Activated B cell treated with CpG ODN at 0.5 μM for 24 hours (primary cell): ENCODE results near the gene KIF3B. TPM values are rescaled to one million over a fixed set of nuclear protein-coding genes. Genes with fewer than 3 reads are reported as not detected.
A peak's percentile ranks its signal among the peaks of the same experiment; 100 is the strongest.
"Not testable (repeated sequence)": the region's sequence is repeated elsewhere in the genome, so short reads cannot be mapped to it uniquely, and the experiment has no call there.

ENCODE experiments used
- ATAC-seq: fragments of 200-7000 bp; cut with Tn5 transposase; one replicate; pipeline ENCODE4 v1.10.0; 2021; ENCODE audit warnings: low read depth, mild to moderate bottlenecking, moderate library complexity
- CTCF ChIA-PET: fragments of 350-600 bp; sonication (Branson Sonifier 250); formaldehyde crosslinking; loops from one replicate; lab custom pipeline; 2021; ENCODE audit warnings: antibody characterized with exemption; lab: Charles Lee
- POLR2A ChIA-PET: fragments of 350-600 bp; sonication (Branson Sonifier 250); formaldehyde crosslinking; loops from one replicate; lab custom pipeline; 2021; ENCODE audit warnings: antibody characterized with exemption; lab: Charles Lee
- DNase-seq: peaks from one replicate; pipeline ENCODE4 v3.0.0; 2022
- H3K27ac Mint-ChIP-seq: one replicate; pipeline ENCODE4 v1.8.0; 2020; ENCODE audit warnings: mixed read lengths
- H3K27me3 Mint-ChIP-seq: one replicate; pipeline ENCODE4 v1.8.0; 2021; ENCODE audit warnings: mixed read lengths
- H3K36me3 Mint-ChIP-seq: one replicate; pipeline ENCODE4 v1.8.0; 2021; ENCODE audit warnings: low read depth, mixed read lengths
- H3K4me1 Mint-ChIP-seq: one replicate; pipeline ENCODE4 v1.8.0; 2021; ENCODE audit warnings: mixed read lengths
- H3K4me3 Mint-ChIP-seq: one replicate; pipeline ENCODE4 v1.8.0; 2020; ENCODE audit warnings: mild to moderate bottlenecking, mixed read lengths
- H3K9me3 Mint-ChIP-seq: one replicate; pipeline ENCODE4 v1.8.0; 2020; ENCODE audit warnings: mixed read lengths
- CTCF ChIP-seq: fragments of 200-600 bp; IDR thresholded peaks from one replicate; pipeline ENCODE4 v1.8.0; 2022; ENCODE audit warnings: antibody characterized with exemption, mild to moderate bottlenecking
- intact Hi-C: fragments of 100-400 bp; cut with micrococcal nuclease; formaldehyde crosslinking; loops from one replicate; pipeline ENCODE4 v1.15.1; 2024
- total RNA-seq: library from RNA; stranded (reverse); gene quantifications from 2 replicates; pipeline ENCODE4 v1.2.3, GENCODE V29; 2022

Gene KIF3B
- total RNA-seq, 1 donor from 2014 or later, result 28.4 TPM

GRCh38 chr20:32263398-32263954 lies 14.0 kb upstream of the KIF3B start:
- ChIA-PET POLR2A (no interaction called here), CTCF (no interaction called here)
- Mint-ChIP-seq H3K27ac (no peak overlapping the region), H3K27me3 (no peaks in the 10 kb centered on the region), H3K4me3 (no peak overlapping the region), H3K36me3 (no peaks in the 10 kb centered on the region), H3K4me1 (peaks cover 15% of the 10 kb centered on the region), H3K9me3 (no peaks in the 10 kb centered on the region)
- TF ChIP-seq CTCF, result no peak
- ATAC-seq, result no peak
- intact Hi-C loops, result no loop called here
- DNase-seq, result no peak

GRCh38 chr20:32271620-32272019 lies 5.8 kb upstream of the KIF3B start:
- POLR2A ChIA-PET, result interaction anchor here (1.2 kb wide), 1 partner anchor 40 kb away, joined by 3 read pairs; no protein-coding TSS in a partner anchor
- H3K9me3 Mint-ChIP-seq, result no peaks in the 10 kb centered on the region
- H3K27ac Mint-ChIP-seq, result no peak overlapping the region
- no peak for TF ChIP-seq CTCF
- no peak for ATAC-seq
- peaks cover 20% of the 10 kb centered on the region for H3K4me1 Mint-ChIP-seq
- no peaks in the 10 kb centered on the region for H3K36me3 Mint-ChIP-seq
- CTCF ChIA-PET, result no interaction called here
- no peak for DNase-seq
- intact Hi-C loops, result no loop called here
- no peak overlapping the region for H3K4me3 Mint-ChIP-seq
- peaks cover 3% of the 10 kb centered on the region for H3K27me3 Mint-ChIP-seq

- intact Hi-C loops, result no loop called here
These were observed 3.1 kb upstream of the KIF3B start for GRCh38 chr20:32274359-32274758.

GRCh38 chr20:32275163-32275562 lies 2.3 kb upstream of the KIF3B start:
- not testable (repeated sequence) for H3K27ac Mint-ChIP-seq

More at GRCh38 chr20:32274359-32274758, 3.1 kb upstream of the KIF3B start:
- Mint-ChIP-seq H3K27me3 (peaks cover 3% of the 10 kb centered on the region), H3K4me1 (peaks cover 30% of the 10 kb centered on the region), H3K9me3 (no peaks in the 10 kb centered on the region), H3K27ac (no peak overlapping the region), H3K36me3 (peaks cover 2% of the 10 kb centered on the region), H3K4me3 (no peak overlapping the region)
- ATAC-seq (no peak), DNase-seq (no peak)
- CTCF ChIA-PET, result no interaction called here
- no peak for TF ChIP-seq CTCF
- POLR2A ChIA-PET, result no interaction called here

GRCh38 chr20:32278199-32278643 lies 770 bp downstream of the KIF3B start:
- TF ChIP-seq CTCF, result no peak
- DNase-seq (peak; percentile 32), ATAC-seq (peak; percentile 79)
- H3K9me3 Mint-ChIP-seq, result no peaks in the 10 kb centered on the region
- POLR2A ChIA-PET, result interaction anchor here (0.5 to 1.4 kb wide), 5 partner anchors 11 to 81 kb away, joined by 3 to 10 read pairs (median 5); partner anchors contain the start of gene ASXL1
- peaks cover 61% of the 10 kb centered on the region for H3K4me1 Mint-ChIP-seq
- intact Hi-C loops, result no loop called here
- peaks cover 19% of the 10 kb centered on the region for H3K36me3 Mint-ChIP-seq
- H3K27me3 Mint-ChIP-seq, result no peaks in the 10 kb centered on the region
- CTCF ChIA-PET, result no interaction called here
- H3K27ac Mint-ChIP-seq, result peak overlapping the region; percentile 94
- peak overlapping the region; percentile 92 for H3K4me3 Mint-ChIP-seq

More at GRCh38 chr20:32275163-32275562, 2.3 kb upstream of the KIF3B start:
- H3K27me3 Mint-ChIP-seq, intact Hi-C loops, CTCF ChIA-PET, ATAC-seq, DNase-seq, H3K4me3 Mint-ChIP-seq, POLR2A ChIA-PET, H3K9me3 Mint-ChIP-seq, H3K36me3 Mint-ChIP-seq: not testable (repeated sequence)
- peaks cover 38% of the 10 kb centered on the region for H3K4me1 Mint-ChIP-seq
